Measurements from ENCODE around the gene SRPK1. TPM values are rescaled to one million over a fixed set of nuclear protein-coding genes. Genes with fewer than 3 reads are reported as not detected.

Gene SRPK1
- total and polyA plus RNA-seq, 8 donors = 10.7 to 204 (median 30.4) TPM

- DNase-seq = no peak
- no peaks in the 10 kb centered on the region for H3K4me1 ChIP-seq
- H3K36me3 ChIP-seq = no peaks in the 10 kb centered on the region
- intact Hi-C loops (cut with DNase I; ENCODE audit: low total_unique reads) = no loop called here
- no peaks in the 10 kb centered on the region for H3K9me3 ChIP-seq
- H3K27ac ChIP-seq = no peak overlapping the region
- WGBS, 5 donors = 87 to 91% (median 89%) methylated on average over 11 of the region's 11 CpGs
- no peak for TF ChIP-seq CTCF (IDR thresholded peaks at IDR 0.05)
- TF ChIP-seq EP300 (IDR thresholded peaks at IDR 0.05) = no peak
- H3K27me3 ChIP-seq = peaks cover 0 to 21% (median 0%) of the 10 kb centered on the region in 3 donors
- H3K4me3 ChIP-seq = no peak overlapping the region
These were observed 125.3 kb downstream of the SRPK1 start for GRCh38 chr6:35795453-35796071.

DNA sequence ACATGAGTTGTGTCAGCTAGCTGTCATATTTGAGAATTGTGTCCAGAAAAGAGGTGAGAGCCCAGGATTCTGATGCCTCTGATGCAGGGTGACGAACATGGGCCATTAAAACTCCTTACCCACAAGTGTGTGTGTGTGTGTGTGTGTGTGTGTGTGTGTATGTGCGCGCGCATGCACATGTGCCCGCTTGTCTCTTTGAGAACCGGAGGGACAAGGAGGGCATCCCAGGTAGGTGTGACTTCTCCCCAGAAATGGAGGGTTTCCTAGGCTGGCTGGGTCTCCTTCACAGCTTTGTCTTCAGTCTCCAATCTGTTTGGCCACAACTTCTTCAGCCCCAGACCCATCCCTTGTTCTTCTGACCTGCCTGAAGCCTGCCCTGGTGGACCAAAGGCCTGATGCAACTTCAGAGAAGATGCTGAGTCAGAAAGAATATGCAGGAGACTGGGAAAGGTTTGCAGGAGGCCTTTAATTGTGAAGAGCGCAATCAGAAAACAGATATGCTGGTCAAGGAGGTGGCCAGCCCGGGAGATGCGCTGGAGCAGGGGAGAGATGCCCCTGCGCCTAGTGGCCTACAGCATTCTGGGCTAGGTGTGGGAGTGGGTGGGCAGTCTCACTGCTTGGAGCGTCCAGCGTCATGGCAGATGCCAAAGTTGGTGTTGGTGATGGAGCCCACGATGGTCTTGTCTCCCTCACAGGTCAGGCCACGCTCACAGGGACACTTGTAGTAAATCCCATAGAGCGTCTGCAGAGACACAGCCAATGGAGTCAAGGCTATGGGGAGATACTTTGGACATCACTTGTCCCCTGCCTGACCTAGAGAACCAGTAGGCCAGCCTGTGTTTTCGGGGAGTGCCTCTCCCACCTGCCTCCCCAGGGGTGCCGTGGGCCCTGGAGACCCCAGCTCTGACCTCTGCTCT lies 126.1 kb downstream of the SRPK1 start:
- intact Hi-C loops (cut with DNase I; ENCODE audit: low total_unique reads) = no loop called here
- Histone ChIP-seq H3K9me3 (no peaks in the 10 kb centered on the region), H3K27ac (no peak overlapping the region), H3K27me3 (peaks cover 0 to 23% (median 1%) of the 10 kb centered on the region in 3 donors), H3K36me3 (no peaks in the 10 kb centered on the region), H3K4me3 (no peak overlapping the region), H3K4me1 (no peaks in the 10 kb centered on the region)
- WGBS, 5 donors = 87 to 91% (median 90%) methylated on average over 17 of the region's 17 CpGs
- TF ChIP-seq EP300 (IDR thresholded peaks at IDR 0.05) (no peak), POLR2AphosphoS5 (IDR thresholded peaks at IDR 0.05) (no peak), POLR2A (IDR thresholded peaks at IDR 0.05) (no peak), CTCF (IDR thresholded peaks at IDR 0.05) (no peak)
- no peak for DNase-seq

GRCh38 chr6:35790683-35791082 lies 130.2 kb downstream of the SRPK1 start:
- Histone ChIP-seq H3K4me1 (peaks cover 0 to 8% (median 0%) of the 10 kb centered on the region in 4 donors), H3K9me3 (no peaks in the 10 kb centered on the region), H3K4me3 (no peak overlapping the region), H3K36me3 (no peaks in the 10 kb centered on the region), H3K27ac (no peak overlapping the region), H3K27me3 (peaks cover 13 to 50% (median 28%) of the 10 kb centered on the region in 3 donors)
- 74 to 80% (median 78%) methylated on average over 5 of the region's 5 CpGs for WGBS, 5 donors
- intact Hi-C loops (cut with DNase I; ENCODE audit: low total_unique reads) = no loop called here
- no peak for DNase-seq
- TF ChIP-seq POLR2A (IDR thresholded peaks at IDR 0.05) (no peak), EP300 (IDR thresholded peaks at IDR 0.05) (no peak), CTCF (IDR thresholded peaks at IDR 0.05) (no peak), POLR2AphosphoS5 (IDR thresholded peaks at IDR 0.05) (no peak)

- Histone ChIP-seq H3K36me3 (no peaks in the 10 kb centered on the region), H3K9me3 (no peaks in the 10 kb centered on the region), H3K27ac (no peak overlapping the region), H3K27me3 (peaks cover 13 to 45% (median 28%) of the 10 kb centered on the region in 3 donors), H3K4me1 (peaks cover 0 to 8% (median 0%) of the 10 kb centered on the region in 4 donors), H3K4me3 (no peak overlapping the region)
- 59 to 65% (median 60%) methylated on average over 4 of the region's 4 CpGs for WGBS, 5 donors
- intact Hi-C loops (cut with DNase I; ENCODE audit: low total_unique reads) = no loop called here
- no peak for DNase-seq
- TF ChIP-seq POLR2A (IDR thresholded peaks at IDR 0.05) (no peak), CTCF (IDR thresholded peaks at IDR 0.05) (no peak), POLR2AphosphoS5 (IDR thresholded peaks at IDR 0.05) (no peak), EP300 (IDR thresholded peaks at IDR 0.05) (no peak)
These were observed 132.4 kb downstream of the SRPK1 start for GRCh38 chr6:35788423-35788982.

Data from stomach (tissue), 9 donors.